HG02938 (cell line): ENCODE measurements around the gene AHSP.
"Not testable (repeated sequence)": the region's sequence is repeated elsewhere in the genome, so short reads cannot be mapped to it uniquely, and the experiment has no call there.

Experiments
- ATAC-seq: cut with Tn5 transposase; IDR thresholded peaks from one replicate; pipeline ENCODE4 v1.9.1; 2021; ENCODE audit warnings: mild to moderate bottlenecking, moderate library complexity; ENCODE audit not compliant: unreplicated experiment

The AHSP gene, protein sequence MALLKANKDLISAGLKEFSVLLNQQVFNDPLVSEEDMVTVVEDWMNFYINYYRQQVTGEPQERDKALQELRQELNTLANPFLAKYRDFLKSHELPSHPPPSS

DNA sequence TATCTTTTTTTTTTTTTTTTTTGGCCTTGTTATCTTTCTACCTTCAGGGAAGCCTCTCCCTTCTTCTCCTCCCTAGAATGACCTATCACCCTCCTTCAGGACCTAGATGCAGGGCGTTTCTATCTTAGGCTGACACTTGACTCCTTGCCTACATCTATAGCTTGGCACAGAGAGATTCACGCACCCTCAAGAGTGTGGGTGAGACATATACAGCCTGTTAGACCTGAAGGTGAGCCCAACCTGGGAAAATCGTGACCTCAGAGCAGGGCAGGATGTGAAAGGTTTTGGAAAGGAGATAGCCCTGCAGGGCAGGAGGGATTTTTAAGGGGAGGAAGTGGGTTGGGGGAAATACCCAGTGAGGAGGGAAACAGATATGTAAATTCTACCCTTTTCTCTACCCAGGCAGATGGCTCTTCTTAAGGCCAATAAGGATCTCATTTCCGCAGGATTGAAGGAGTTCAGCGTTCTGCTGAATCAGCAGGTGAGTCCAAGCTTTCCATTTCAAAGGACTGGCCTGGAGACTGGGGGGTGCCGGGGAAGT lies at the start of gene AHSP:
Gene AHSP (plus strand): TSS at position 167 of the 541 bp plus-strand sequence. CDS start 240 bp downstream, at position 407.
- no peak for ATAC-seq

DNA sequence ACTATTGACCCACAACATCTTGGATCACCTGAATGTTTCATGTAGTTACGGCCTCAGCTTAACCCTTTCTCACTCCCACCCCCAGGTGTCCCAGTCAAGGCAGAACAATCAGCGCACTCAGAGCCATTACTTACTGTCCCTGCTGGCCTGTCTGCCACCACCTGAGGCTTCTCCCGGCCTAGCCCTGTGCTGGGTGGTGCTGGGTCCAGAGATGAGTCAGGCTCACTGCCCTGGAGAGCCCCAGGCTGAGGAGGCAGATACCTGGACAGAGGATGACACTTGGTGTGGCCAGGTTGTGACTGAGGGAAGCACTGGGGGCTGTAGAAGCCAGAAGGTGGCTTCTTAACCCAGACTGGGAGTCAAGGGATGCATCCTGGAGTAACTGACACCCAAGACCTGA lies 48.7 kb upstream of the AHSP start:
- ATAC-seq = no peak

DNA sequence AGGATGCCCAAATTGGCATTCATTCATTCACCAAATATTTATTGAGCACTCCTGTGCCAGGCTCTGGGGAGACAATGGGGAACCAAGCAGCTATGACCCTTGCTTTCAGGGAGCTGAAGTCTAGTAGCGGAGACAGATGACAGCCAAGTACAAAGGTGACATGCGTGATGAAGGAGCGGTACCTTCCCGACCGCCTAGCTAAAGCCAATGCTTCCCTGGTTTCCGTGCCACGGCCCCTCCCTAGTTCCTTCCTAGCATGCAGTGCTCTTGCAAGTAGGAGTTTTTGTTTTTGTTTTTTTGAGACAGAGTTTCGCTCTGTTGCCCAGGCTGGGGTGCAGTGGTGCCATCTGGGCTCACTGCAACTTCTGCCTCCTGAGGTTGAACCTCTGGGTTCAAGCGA lies 47.9 kb upstream of the AHSP start:
- no peak for ATAC-seq

DNA sequence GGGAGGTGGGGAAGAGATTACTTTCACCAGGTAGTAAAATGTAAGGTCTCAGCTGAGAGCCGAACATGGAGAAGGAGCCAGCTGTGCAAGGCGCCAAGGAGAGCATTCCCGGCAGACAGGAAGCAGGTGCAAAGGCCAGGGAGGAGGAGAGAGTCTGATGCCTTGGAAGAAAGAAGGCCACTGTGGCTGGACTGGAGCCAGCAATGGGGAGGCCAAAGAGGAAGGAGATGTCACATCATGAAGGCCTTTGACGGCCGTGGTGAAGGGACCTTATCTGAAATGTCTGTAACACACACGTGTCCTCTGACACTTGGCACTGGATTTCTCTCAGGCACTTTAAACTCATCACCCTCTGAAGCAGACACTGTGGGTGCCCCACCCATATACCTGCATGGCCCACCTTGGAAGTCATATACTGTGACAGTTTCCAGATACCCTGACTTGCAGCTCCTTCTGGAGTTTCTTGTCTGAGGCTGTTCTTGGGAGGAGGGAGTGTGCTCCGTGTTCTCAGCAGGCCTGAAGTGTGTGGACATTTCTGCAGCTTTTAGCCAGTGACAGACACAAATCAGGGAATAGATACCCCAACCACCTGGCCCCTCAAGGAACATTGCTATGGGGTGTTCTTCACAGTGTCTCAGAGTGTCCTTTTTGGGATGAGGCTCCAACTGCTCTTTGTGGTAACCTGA lies 46.7 kb upstream of the AHSP start:
- ATAC-seq = no peak

DNA sequence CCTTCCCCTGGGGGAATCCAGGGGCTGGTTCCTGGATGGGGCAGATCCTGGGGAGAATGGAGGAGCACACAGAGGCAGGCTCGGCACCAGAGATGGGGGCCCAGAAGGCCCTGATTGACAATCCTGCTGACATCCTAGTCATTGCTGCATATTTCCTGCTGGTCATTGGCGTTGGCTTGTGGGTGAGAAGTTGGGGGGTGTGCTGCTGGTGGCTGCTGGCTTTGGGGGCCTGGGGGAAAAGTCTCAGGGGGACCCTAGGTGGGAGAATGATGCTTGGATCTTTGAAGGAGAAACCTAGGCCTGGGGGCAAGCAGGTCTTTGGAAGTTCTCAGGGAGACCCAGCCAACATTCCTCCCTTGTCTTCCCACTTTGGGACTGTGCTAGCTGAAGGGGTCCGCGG lies 44.6 kb upstream of the AHSP start, which contains the start of gene SLC5A2:
Gene SLC5A2 (plus strand): TSS at position 43 of the 400 bp plus-strand sequence. CDS start 14 bp downstream, at position 57.
- ATAC-seq = no peak

DNA sequence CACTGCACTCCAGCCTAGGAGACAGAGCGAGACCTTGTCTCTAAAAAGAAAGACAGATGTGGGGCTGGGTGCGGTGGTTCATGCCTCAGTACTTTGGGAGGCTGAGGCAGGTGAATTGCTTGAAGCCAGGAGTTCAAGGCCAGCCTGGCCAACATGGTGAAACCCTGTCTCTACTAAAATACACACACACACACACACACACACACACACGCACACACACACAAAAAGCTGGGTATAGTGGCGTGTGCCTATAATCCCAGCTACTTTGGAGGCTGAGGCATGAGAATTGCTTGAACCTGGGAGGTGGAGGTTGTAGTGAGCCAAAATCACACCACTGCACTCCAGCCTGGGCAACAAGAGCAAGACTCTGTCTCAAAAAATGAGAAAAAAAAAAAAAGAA lies 43.7 kb upstream of the AHSP start:
- ATAC-seq = not testable (repeated sequence)

DNA sequence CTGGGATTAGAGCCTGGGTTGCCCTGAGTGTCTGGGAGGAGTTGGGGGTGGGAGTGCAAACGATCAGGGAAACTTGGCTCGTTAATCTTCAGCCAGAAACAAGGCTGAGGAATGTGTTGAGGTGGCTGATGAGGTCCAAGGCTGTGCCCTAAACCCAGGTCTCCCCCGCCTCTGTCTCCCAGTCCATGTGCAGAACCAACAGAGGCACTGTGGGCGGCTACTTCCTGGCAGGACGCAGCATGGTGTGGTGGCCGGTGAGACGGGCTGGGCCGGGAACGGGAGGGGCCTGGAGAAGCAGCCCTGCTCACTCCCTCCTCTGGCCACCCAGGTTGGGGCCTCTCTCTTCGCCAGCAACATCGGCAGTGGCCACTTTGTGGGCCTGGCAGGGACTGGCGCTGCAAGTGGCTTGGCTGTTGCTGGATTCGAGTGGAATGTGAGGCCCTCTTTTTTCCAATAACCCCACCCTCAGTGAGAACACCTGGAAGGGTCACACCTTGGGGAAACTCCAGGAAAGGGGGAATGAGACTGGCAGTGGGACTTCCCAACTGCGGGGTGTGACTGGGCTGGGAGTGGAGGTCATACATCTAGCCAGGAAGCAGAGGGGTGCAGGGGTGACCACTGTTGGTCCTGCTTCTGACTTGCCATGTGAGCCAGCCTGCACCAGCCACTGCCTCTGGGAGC lies 43.1 kb upstream of the AHSP start:
- no peak for ATAC-seq

DNA sequence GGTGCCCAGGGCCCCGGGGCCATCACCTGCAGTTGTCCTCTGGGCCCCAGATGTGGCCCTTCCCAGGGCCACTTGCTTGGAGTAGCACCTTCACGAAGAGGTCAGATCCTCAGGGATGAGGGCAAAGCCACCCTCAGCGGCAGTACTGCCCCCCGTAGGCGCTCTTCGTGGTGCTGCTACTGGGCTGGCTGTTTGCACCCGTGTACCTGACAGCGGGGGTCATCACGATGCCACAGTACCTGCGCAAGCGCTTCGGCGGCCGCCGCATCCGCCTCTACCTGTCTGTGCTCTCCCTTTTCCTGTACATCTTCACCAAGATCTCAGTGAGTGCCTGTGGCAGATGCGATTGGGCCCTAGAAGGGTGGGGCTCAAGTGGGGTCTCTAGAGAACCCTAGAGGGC lies 42.1 kb upstream of the AHSP start:
- no peak for ATAC-seq

DNA sequence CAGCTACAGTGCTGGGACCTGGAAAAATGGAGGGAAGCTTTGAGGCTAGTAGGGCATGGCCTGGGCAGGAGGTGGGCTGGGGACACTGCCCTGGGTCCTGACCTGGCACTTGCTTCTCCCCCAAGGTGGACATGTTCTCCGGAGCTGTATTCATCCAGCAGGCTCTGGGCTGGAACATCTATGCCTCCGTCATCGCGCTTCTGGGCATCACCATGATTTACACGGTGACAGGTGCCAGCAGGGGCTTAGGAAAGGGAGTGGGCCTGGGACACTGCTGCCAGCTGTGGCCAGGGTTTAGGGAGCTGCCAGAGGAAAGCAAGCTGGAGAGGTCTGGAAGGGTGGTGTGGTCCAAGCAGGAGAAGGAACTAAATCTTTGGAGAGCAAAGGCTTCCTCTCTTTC lies 41.7 kb upstream of the AHSP start:
- no peak for ATAC-seq

DNA sequence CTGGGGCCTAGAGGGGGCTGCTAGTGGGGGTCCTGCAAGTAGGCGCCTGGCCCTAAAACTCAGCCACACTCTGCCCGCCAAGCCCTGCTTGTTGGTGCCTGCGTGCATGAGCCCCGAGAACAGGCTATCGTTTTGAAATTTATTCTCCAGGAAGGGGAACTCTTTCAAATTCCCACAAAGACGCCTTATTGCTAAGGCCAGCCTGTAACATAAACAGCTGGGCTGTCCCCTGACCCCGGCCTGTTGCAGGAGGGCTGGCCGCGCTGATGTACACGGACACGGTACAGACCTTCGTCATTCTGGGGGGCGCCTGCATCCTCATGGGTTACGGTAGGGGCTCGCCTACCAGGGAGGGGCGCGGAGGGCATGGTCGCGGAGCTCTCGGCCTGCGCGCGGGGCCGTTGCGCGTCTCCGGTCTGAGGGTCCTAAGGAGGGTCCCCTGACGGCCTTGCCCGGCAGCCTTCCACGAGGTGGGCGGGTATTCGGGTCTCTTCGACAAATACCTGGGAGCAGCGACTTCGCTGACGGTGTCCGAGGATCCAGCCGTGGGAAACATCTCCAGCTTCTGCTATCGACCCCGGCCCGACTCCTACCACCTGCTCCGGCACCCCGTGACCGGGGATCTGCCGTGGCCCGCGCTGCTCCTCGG lies 40.5 kb upstream of the AHSP start:
- no peak for ATAC-seq

DNA sequence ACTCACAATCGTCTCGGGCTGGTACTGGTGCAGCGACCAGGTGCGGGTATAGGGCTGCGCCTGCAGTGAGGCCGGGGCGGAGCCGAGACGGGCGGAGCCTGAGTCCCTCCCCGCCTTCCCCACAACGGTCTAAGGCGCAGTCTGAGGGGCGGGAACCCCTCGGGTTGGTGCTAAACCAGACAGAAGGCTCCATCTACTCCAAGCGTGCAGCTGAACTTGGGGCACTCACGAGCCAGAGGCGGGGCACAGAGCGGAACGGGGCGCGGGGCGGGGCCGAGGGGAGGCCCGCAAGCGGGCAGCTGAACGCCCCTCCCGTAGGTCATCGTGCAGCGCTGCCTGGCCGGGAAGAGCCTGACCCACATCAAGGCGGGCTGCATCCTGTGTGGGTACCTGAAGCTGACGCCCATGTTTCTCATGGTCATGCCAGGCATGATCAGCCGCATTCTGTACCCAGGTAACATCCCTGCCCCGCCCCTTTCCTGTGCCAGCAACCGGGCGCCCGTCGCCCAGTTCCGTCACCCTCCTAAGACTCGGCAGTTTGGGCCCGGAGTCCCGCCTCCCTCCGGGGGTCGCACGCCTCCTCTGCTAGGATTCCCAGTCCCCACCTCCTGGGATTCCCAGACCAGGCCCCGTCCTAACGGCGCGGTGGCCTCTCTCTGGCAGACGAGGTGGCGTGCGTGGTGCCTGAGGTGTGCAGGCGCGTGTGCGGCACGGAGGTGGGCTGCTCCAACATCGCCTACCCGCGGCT lies 39.8 kb upstream of the AHSP start:
- ATAC-seq = peak; percentile 66

DNA sequence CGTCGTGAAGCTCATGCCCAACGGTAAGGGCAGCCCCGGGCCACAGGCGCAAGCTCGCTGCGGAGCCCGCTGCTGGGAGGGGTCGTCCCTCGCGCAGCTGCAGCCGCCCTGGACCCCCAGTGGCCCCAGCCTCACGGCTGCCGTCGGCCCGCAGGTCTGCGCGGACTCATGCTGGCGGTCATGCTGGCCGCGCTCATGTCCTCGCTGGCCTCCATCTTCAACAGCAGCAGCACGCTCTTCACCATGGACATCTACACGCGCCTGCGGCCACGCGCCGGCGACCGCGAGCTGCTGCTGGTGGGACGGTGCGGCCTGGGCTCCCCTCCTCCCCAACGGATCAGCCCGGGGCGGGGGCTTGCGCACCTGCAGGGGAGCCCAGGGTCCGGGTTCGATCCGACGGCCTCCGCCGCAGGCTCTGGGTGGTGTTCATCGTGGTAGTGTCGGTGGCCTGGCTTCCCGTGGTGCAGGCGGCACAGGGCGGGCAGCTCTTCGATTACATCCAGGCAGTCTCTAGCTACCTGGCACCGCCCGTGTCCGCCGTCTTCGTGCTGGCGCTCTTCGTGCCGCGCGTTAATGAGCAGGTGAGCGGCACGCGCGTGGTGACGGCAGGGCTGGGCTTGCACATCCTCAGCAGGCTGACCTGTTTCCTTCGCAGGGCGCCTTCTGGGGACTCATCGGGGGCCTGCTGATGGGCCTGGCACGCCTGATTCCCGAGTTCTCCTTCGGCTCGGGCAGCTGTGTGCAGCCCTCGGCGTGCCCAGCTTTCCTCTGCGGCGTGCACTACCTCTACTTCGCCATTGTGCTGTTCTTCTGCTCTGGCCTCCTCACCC lies 39.0 kb upstream of the AHSP start:
- no peak for ATAC-seq

DNA sequence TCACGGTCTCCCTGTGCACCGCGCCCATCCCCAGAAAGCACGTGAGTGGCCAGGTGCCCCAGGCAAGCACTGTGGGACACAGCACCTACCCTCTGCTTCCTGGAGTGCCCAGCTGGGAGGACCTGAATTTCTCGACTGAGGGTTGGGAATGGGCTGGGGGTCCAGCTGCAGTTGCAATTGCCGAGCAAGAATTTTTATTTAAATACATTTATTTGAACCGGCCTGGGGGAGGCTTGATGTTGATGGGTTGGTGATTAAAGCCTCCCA lies 38.5 kb upstream of the AHSP start:
- no peak for ATAC-seq

DNA sequence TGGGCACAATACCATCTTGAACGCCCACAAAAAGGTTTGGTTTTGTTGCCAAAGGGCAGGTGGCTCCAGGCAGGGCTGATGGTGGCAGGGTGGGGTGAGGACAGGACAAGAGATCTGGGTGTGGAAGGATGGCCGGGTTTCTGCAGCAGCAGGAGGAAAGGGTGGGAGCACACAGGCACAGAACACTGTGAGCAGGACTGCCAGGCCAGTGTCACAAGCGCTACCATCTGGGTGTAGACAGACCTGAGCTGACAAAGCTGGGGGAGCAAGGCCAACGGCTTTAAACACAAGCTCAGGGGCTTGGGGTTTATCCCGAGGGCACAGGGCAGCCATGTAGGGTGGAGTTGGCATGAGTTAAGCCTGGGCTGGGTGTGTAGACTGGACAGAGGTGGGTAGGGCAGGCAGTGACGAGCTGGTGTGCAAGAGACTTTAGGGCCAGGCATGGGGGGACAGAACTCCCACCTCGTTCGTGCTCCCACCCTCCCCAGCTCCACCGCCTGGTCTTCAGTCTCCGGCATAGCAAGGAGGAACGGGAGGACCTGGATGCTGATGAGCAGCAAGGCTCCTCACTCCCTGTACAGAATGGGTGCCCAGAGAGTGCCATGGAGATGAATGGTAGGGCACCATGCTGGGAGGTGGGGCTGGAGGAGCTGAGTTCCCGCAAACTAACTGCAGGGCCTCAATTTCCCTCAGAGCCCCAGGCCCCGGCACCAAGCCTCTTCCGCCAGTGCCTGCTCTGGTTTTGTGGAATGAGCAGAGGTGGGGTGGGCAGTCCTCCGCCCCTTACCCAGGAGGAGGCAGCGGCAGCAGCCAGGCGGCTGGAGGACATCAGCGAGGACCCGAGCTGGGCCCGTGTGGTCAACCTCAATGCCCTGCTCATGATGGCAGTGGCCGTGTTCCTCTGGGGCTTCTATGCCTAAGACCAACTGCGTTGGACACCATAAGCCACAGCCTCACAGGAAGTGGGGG lies 37.8 kb upstream of the AHSP start:
- no peak for ATAC-seq

DNA sequence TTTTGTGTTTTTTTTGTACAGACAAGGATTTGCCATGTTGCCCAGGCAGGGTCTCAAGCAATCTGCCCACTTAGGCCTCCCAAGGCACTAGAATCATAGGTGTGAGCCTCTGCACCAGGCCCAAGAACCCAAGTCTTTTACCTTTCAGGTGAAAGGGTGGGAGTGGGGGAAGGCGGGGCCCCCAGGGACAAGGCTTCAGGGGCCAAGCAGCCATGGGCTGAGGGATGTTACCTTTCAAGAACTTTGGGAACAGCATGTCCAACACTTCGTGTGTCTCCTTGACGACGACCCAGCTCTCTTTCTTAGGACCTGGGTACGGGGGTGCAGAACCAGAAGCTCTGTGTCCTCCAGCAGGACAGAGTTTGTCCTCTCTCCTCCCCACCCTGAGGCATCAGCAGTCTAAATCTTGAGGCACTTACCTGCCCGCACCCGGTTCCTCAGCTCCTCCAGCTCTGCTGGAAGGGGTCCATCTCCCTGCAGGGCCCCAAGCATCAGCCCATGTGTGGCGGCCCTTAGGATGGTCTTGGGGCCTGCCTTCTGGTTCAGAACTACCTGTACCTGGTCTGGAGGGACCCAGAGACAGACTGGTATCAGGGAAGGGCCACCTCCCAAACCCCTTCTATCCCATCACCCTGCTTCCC lies 35.8 kb upstream of the AHSP start:
- ATAC-seq = no peak

DNA sequence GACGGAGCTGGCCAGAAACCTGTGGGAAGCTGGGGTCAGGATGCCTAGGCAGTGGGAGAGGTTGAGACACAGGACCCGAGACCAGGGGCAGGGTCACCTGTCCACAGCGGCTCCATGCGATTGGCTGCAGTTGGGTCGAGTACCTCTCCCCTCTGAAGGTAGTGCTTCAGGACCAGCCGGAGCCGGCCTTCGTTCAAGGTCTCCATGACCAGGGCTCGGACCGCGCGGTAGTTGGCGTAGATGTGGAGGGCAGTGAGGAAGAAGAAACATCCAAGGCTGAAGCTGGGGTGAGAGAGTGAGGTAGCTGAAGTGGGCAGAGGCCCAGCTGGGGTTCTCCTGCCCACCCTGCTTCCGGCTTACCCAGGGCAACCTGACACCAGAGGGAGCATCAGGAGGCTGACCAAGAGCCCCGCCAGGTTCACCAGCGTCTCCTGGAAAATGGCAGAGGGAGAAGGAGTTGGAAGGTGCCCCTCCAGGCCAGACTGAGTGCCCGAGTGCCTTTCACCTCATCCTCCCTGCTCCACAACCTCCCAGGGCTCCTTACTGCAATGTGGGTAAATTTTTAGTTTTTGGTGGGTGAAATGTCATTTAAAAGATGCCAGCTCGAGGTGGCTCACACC lies 34.1 kb upstream of the AHSP start:
- no peak for ATAC-seq

DNA sequence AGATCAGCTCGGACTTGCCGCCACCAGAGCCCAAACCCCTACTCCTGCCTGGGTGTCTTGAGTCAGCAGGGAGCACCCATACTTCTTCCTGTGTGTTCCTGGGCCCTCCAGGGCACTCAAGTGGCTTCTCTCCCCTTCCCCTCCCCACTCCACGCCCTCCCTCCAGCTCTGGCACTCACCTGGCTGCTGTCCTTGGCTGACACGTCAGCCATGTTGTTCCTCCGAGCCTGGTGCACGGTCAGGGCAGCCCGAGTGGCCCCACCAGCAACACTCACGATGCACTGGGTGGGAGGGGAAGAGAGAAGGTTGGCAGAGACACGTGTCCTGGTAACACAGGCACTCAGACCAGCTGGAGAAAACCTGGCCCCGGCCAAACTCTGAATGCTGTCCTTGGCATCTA lies 31.0 kb upstream of the AHSP start:
- no peak for ATAC-seq

DNA sequence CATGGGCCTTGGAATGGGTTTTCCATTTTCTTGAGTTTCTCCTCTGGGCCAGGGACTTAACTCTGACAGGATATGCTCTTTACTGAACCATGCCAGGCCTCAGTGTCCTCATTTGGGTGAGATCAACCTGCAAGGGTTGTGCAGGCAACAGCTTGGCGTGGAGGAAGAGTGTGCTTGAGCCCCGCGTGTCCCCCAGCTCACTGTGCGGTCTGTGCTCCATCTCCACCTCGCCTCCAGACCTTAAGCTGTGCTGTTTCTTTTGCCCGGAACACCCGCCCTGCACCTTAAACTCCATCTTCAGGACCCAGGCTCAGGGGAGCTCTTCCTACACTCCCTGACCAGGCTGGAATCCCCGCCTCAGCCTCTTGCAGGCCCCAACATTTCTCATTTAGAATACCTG lies 29.2 kb upstream of the AHSP start:
- no peak for ATAC-seq
